T-helper 9 cell (primary cell): Measurements from ENCODE around the gene SPRR2D.

Experiments used
- DNase-seq: peaks from one replicate; pipeline ENCODE4 v3.0.0-alpha.2; 2020

Gene SPRR2D

GRCh38 chr1:153001382-153001781, 39.5 kb downstream of the SPRR2D start, which contains the start of gene SPRR3:
Gene SPRR3 (plus strand): TSS chr1:153001749. CDS start chr1:153003021, 1,272 bp downstream.
- no peak for DNase-seq

GRCh38 chr1:153000294-153000693, 40.6 kb downstream of the SPRR2D start:
- DNase-seq, result no peak

- DNase-seq, result no peak
These were observed 41.1 kb downstream of the SPRR2D start for GRCh38 chr1:152999818-153000217.

GRCh38 chr1:152998476-152998875, 42.4 kb downstream of the SPRR2D start:
- no peak for DNase-seq

- no peak for DNase-seq
These were observed 43.0 kb downstream of the SPRR2D start for GRCh38 chr1:152997901-152998300.

GRCh38 chr1:152996633-152997400, 44.1 kb downstream of the SPRR2D start:
- no peak for DNase-seq

- DNase-seq, result no peak
These were observed 45.1 kb downstream of the SPRR2D start for GRCh38 chr1:152995842-152996241.

GRCh38 chr1:152993186-152993585, 47.7 kb downstream of the SPRR2D start:
- no peak for DNase-seq
